Vagina (tissue), 2 donors: ENCODE data around the gene EDDM3A. TPM values are rescaled to one million over a fixed set of nuclear protein-coding genes. Genes with fewer than 3 reads are reported as not detected.

Experiments used
- DNase-seq, 2 donors: peaks; one replicate each; pipeline ENCODE4 v3.0.0-alpha.2; 2017; ENCODE audit errors: extremely low spot score in 2 of 2
- H3K27ac ChIP-seq: fragments of 200-600 bp; sonication (generic); one replicate; pipeline ENCODE4 v1.5.1; 2019
- H3K27me3 ChIP-seq: fragments of 200-600 bp; sonication (generic); one replicate; pipeline ENCODE4 v1.5.1; 2019
- H3K36me3 ChIP-seq, 2 donors: fragments of 200-600 bp; sonication (generic); one replicate each; pipeline ENCODE4 v1.5.1; 2017 to 2019
- H3K4me1 ChIP-seq: fragments of 200-600 bp; sonication (generic); one replicate; pipeline ENCODE4 v1.5.1; 2019
- H3K4me3 ChIP-seq, 2 donors: fragments of 200-600 bp; sonication (generic); 1 replicate in 1 of 2; 2 replicates in 1 of 2; pipeline ENCODE4 v1.5.1; 2016 to 2019
- H3K9me3 ChIP-seq: fragments of 200-600 bp; sonication (generic); one replicate; pipeline ENCODE4 v1.5.1; 2019
- CTCF ChIP-seq, 3 experiments: fragments of 450-650 bp in 2 of 3; fragments of 200-600 bp in 1 of 3; sonication (generic) in 1 of 3; IDR thresholded peaks; one replicate each; pipeline ENCODE4 v1.5.1; 2017 to 2019; ENCODE audit warnings: antibody characterized with exemption in 3 of 3, mild to moderate bottlenecking in 2 of 3, moderate library complexity in 2 of 3
- POLR2A ChIP-seq, 2 donors: fragments of 450-650 bp; IDR thresholded peaks; one replicate each; pipeline ENCODE4 v1.6.1; 2017; ENCODE audit warnings: antibody characterized with exemption in 2 of 2, mild to moderate bottlenecking in 2 of 2, moderate library complexity in 2 of 2
- POLR2AphosphoS5 ChIP-seq, 2 donors: sonication (generic); formaldehyde crosslinking; IDR thresholded peaks; one replicate each; pipeline ENCODE4 v1.9.0; 2017; ENCODE audit warnings: antibody characterized with exemption in 2 of 2, mild to moderate bottlenecking in 2 of 2, low read depth in 1 of 2; ENCODE audit not compliant: insufficient read depth in 1 of 2
- intact Hi-C: fragments of 100-400 bp; cut with DNase I; formaldehyde crosslinking; loops from one replicate; pipeline ENCODE4 v1.15.1; 2023
- total RNA-seq: library from RNA; depleted of rRNA; stranded (reverse); fragments of >200 nt; gene quantifications from one replicate; pipeline ENCODE4 v1.2.3, GENCODE V29; 2016

The EDDM3A gene
- total RNA-seq, 1 donor from 2014 or later = not detected

GRCh38 chr14:20712904-20713303, 32.8 kb upstream of the EDDM3A start:
- Histone ChIP-seq H3K27me3 (no peaks in the 10 kb centered on the region), H3K4me3 (no peak overlapping the region), H3K9me3 (no peaks in the 10 kb centered on the region), H3K36me3 (no peaks in the 10 kb centered on the region), H3K4me1 (no peaks in the 10 kb centered on the region), H3K27ac (no peak overlapping the region)
- TF ChIP-seq POLR2A (IDR thresholded peaks at IDR 0.05) (no peak), CTCF (IDR thresholded peaks at IDR 0.05) (no peak), POLR2AphosphoS5 (IDR thresholded peaks at IDR 0.05; ENCODE audit: insufficient read depth in 1 of 2, low read depth in 1 of 2) (no peak)
- DNase-seq = no peak
- intact Hi-C loops = no loop called here

- intact Hi-C loops = no loop called here
- no peaks in the 10 kb centered on the region for H3K9me3 ChIP-seq
- no peaks in the 10 kb centered on the region for H3K36me3 ChIP-seq
- H3K27ac ChIP-seq = no peak overlapping the region
- H3K27me3 ChIP-seq = no peaks in the 10 kb centered on the region
- no peak for TF ChIP-seq POLR2A (IDR thresholded peaks at IDR 0.05)
- TF ChIP-seq CTCF (IDR thresholded peaks at IDR 0.05) = no peak
- TF ChIP-seq POLR2AphosphoS5 (IDR thresholded peaks at IDR 0.05; ENCODE audit: insufficient read depth in 1 of 2, low read depth in 1 of 2) = no peak
- H3K4me3 ChIP-seq = no peak overlapping the region
- DNase-seq = no peak
- no peaks in the 10 kb centered on the region for H3K4me1 ChIP-seq
These were observed 31.0 kb upstream of the EDDM3A start for GRCh38 chr14:20714593-20715250.

GRCh38 chr14:20719777-20720176, 25.9 kb upstream of the EDDM3A start:
- no peaks in the 10 kb centered on the region for H3K27me3 ChIP-seq
- H3K4me3 ChIP-seq = no peak overlapping the region
- no peak overlapping the region for H3K27ac ChIP-seq
- no peaks in the 10 kb centered on the region for H3K36me3 ChIP-seq
- no peaks in the 10 kb centered on the region for H3K9me3 ChIP-seq
- intact Hi-C loops = no loop called here
- no peak for DNase-seq
- H3K4me1 ChIP-seq = no peaks in the 10 kb centered on the region
- peak in 1 of 2 donors; percentile 75 for TF ChIP-seq POLR2AphosphoS5 (IDR thresholded peaks at IDR 0.05; ENCODE audit: insufficient read depth in 1 of 2, low read depth in 1 of 2)
- no peak for TF ChIP-seq CTCF (IDR thresholded peaks at IDR 0.05)

GRCh38 chr14:20720741-20721140, 24.9 kb upstream of the EDDM3A start:
- intact Hi-C loops = no loop called here
- H3K27me3 ChIP-seq = no peaks in the 10 kb centered on the region
- H3K4me3 ChIP-seq = no peak overlapping the region
- H3K36me3 ChIP-seq = no peaks in the 10 kb centered on the region
- TF ChIP-seq CTCF (IDR thresholded peaks at IDR 0.05) = no peak
- TF ChIP-seq POLR2AphosphoS5 (IDR thresholded peaks at IDR 0.05; ENCODE audit: insufficient read depth in 1 of 2, low read depth in 1 of 2) = no peak
- TF ChIP-seq POLR2A (IDR thresholded peaks at IDR 0.05) = no peak
- no peaks in the 10 kb centered on the region for H3K9me3 ChIP-seq
- DNase-seq = no peak
- no peaks in the 10 kb centered on the region for H3K4me1 ChIP-seq
- H3K27ac ChIP-seq = no peak overlapping the region

- no peak overlapping the region for H3K27ac ChIP-seq
- no peaks in the 10 kb centered on the region for H3K4me1 ChIP-seq
- no peaks in the 10 kb centered on the region for H3K36me3 ChIP-seq
- H3K27me3 ChIP-seq = no peaks in the 10 kb centered on the region
- no peak for DNase-seq
- TF ChIP-seq POLR2A (IDR thresholded peaks at IDR 0.05) = no peak
- TF ChIP-seq CTCF (IDR thresholded peaks at IDR 0.05) = no peak
- TF ChIP-seq POLR2AphosphoS5 (IDR thresholded peaks at IDR 0.05; ENCODE audit: insufficient read depth in 1 of 2, low read depth in 1 of 2) = no peak
- no peak overlapping the region for H3K4me3 ChIP-seq
- no peaks in the 10 kb centered on the region for H3K9me3 ChIP-seq
- intact Hi-C loops = no loop called here
These were observed 23.7 kb upstream of the EDDM3A start for GRCh38 chr14:20722016-20722415.
